ENCODE data around the gene ZFR.
A peak's percentile ranks its signal among the peaks of the same experiment; 100 is the strongest.

ZFR gene

GRCh38 chr5:32365623-32366022, 78.9 kb downstream of the ZFR start:
- no peak for ATAC-seq
- Mint-ChIP-seq H3K27ac (no peak overlapping the region), H3K9me3 (no peaks in the 10 kb centered on the region), H3K4me1 (no peaks in the 10 kb centered on the region), H3K4me3 (no peak overlapping the region), H3K36me3 (peaks cover 98% of the 10 kb centered on the region)
- DNase-seq (ENCODE audit: low spot score in 2 of 2) = no peak

GRCh38 chr5:32363030-32363429, 81.5 kb downstream of the ZFR start:
- Mint-ChIP-seq H3K9me3 (no peaks in the 10 kb centered on the region), H3K27ac (no peak overlapping the region), H3K36me3 (peaks cover 98% of the 10 kb centered on the region), H3K4me3 (no peak overlapping the region), H3K4me1 (no peaks in the 10 kb centered on the region)
- DNase-seq (ENCODE audit: low spot score in 2 of 2) (no peak), ATAC-seq (no peak)

GRCh38 chr5:32362527-32362926, 82.0 kb downstream of the ZFR start:
- no peak for DNase-seq (ENCODE audit: low spot score in 2 of 2)
- ATAC-seq = no peak
- Mint-ChIP-seq H3K9me3 (no peaks in the 10 kb centered on the region), H3K4me3 (no peak overlapping the region), H3K4me1 (no peaks in the 10 kb centered on the region), H3K27ac (no peak overlapping the region), H3K36me3 (peaks cover 98% of the 10 kb centered on the region)

GRCh38 chr5:32360906-32361305, 83.6 kb downstream of the ZFR start:
- H3K27ac Mint-ChIP-seq = no peak overlapping the region
- no peak overlapping the region for H3K4me3 Mint-ChIP-seq
- no peak for DNase-seq (ENCODE audit: low spot score in 2 of 2)
- no peaks in the 10 kb centered on the region for H3K9me3 Mint-ChIP-seq
- ATAC-seq = no peak
- peaks cover 98% of the 10 kb centered on the region for H3K36me3 Mint-ChIP-seq
- H3K4me1 Mint-ChIP-seq = no peaks in the 10 kb centered on the region

GRCh38 chr5:32358611-32359010, 85.9 kb downstream of the ZFR start:
- no peak overlapping the region for H3K4me3 Mint-ChIP-seq
- peaks cover 100% of the 10 kb centered on the region for H3K36me3 Mint-ChIP-seq
- ATAC-seq (no peak), DNase-seq (ENCODE audit: low spot score in 2 of 2) (no peak)
- no peak overlapping the region for H3K27ac Mint-ChIP-seq
- no peaks in the 10 kb centered on the region for H3K4me1 Mint-ChIP-seq
- no peaks in the 10 kb centered on the region for H3K9me3 Mint-ChIP-seq

GRCh38 chr5:32357658-32358057, 86.9 kb downstream of the ZFR start:
- Mint-ChIP-seq H3K27ac (peak overlapping the region; percentile 52), H3K36me3 (peaks cover 95% of the 10 kb centered on the region), H3K4me3 (no peak overlapping the region), H3K4me1 (no peaks in the 10 kb centered on the region), H3K9me3 (no peaks in the 10 kb centered on the region)
- no peak for ATAC-seq
- no peak for DNase-seq (ENCODE audit: low spot score in 2 of 2)

- ATAC-seq (no peak), DNase-seq (ENCODE audit: low spot score in 2 of 2) (no peak)
- Mint-ChIP-seq H3K4me3 (no peak overlapping the region), H3K9me3 (no peaks in the 10 kb centered on the region), H3K4me1 (peaks cover 7% of the 10 kb centered on the region), H3K36me3 (peaks cover 75% of the 10 kb centered on the region), H3K27ac (no peak overlapping the region)
Measured at GRCh38 chr5:32355686-32356085, 88.9 kb downstream of the ZFR start.

- DNase-seq (ENCODE audit: low spot score in 2 of 2) (no peak), ATAC-seq (no peak)
- H3K27ac Mint-ChIP-seq = no peak overlapping the region
- H3K4me3 Mint-ChIP-seq = no peak overlapping the region
- H3K9me3 Mint-ChIP-seq = no peaks in the 10 kb centered on the region
- H3K36me3 Mint-ChIP-seq = peaks cover 53% of the 10 kb centered on the region
- peaks cover 7% of the 10 kb centered on the region for H3K4me1 Mint-ChIP-seq
Measured at GRCh38 chr5:32353420-32353819, 91.1 kb downstream of the ZFR start.

- H3K27ac Mint-ChIP-seq = no peak overlapping the region
- H3K4me1 Mint-ChIP-seq = peaks cover 7% of the 10 kb centered on the region
- ATAC-seq (no peak), DNase-seq (ENCODE audit: low spot score in 2 of 2) (no peak)
- peaks cover 45% of the 10 kb centered on the region for H3K36me3 Mint-ChIP-seq
- H3K9me3 Mint-ChIP-seq = no peaks in the 10 kb centered on the region
- no peak overlapping the region for H3K4me3 Mint-ChIP-seq
Measured at GRCh38 chr5:32352685-32353084, 91.9 kb downstream of the ZFR start.

- DNase-seq (ENCODE audit: low spot score in 2 of 2) (no peak), ATAC-seq (no peak)
- Mint-ChIP-seq H3K4me1 (peaks cover 4% of the 10 kb centered on the region), H3K9me3 (no peaks in the 10 kb centered on the region), H3K4me3 (no peak overlapping the region), H3K27ac (no peak overlapping the region), H3K36me3 (no peaks in the 10 kb centered on the region)
Measured at GRCh38 chr5:32346869-32347268, 97.7 kb downstream of the ZFR start.

GRCh38 chr5:32343058-32343672, 101.4 kb downstream of the ZFR start:
- H3K9me3 Mint-ChIP-seq = peaks cover 6% of the 10 kb centered on the region

GRCh38 chr5:32342656-32343055, 101.9 kb downstream of the ZFR start:
- no peak for ATAC-seq
- no peaks in the 10 kb centered on the region for H3K36me3 Mint-ChIP-seq
- H3K9me3 Mint-ChIP-seq = peaks cover 6% of the 10 kb centered on the region
- no peak overlapping the region for H3K27ac Mint-ChIP-seq
- H3K4me1 Mint-ChIP-seq = no peaks in the 10 kb centered on the region
- no peak overlapping the region for H3K4me3 Mint-ChIP-seq
- DNase-seq (ENCODE audit: low spot score in 2 of 2) = no peak

More at GRCh38 chr5:32343058-32343672, 101.4 kb downstream of the ZFR start:
- ATAC-seq = no peak
- no peak for DNase-seq (ENCODE audit: low spot score in 2 of 2)
- Mint-ChIP-seq H3K4me1 (no peaks in the 10 kb centered on the region), H3K36me3 (no peaks in the 10 kb centered on the region), H3K4me3 (no peak overlapping the region), H3K27ac (no peak overlapping the region)

GRCh38 chr5:32339878-32340277, 104.7 kb downstream of the ZFR start:
- Mint-ChIP-seq H3K9me3 (peaks cover 6% of the 10 kb centered on the region), H3K4me1 (no peaks in the 10 kb centered on the region), H3K4me3 (no peak overlapping the region), H3K36me3 (no peaks in the 10 kb centered on the region), H3K27ac (no peak overlapping the region)
- no peak for DNase-seq (ENCODE audit: low spot score in 2 of 2)
- ATAC-seq = no peak

GRCh38 chr5:32339198-32339597, 105.3 kb downstream of the ZFR start:
- DNase-seq (ENCODE audit: low spot score in 2 of 2) (no peak), ATAC-seq (no peak)
- H3K4me1 Mint-ChIP-seq = no peaks in the 10 kb centered on the region
- no peaks in the 10 kb centered on the region for H3K36me3 Mint-ChIP-seq
- no peak overlapping the region for H3K27ac Mint-ChIP-seq
- no peak overlapping the region for H3K4me3 Mint-ChIP-seq
- H3K9me3 Mint-ChIP-seq = peaks cover 6% of the 10 kb centered on the region

- ATAC-seq = no peak
- Mint-ChIP-seq H3K4me3 (no peak overlapping the region), H3K27ac (no peak overlapping the region), H3K36me3 (no peaks in the 10 kb centered on the region), H3K4me1 (peaks cover 6% of the 10 kb centered on the region), H3K9me3 (no peaks in the 10 kb centered on the region)
- DNase-seq (ENCODE audit: low spot score in 2 of 2) = no peak
Measured at GRCh38 chr5:32332966-32333365, 111.6 kb downstream of the ZFR start.

GRCh38 chr5:32332361-32332760, 112.2 kb downstream of the ZFR start:
- no peak overlapping the region for H3K4me3 Mint-ChIP-seq
- H3K27ac Mint-ChIP-seq = no peak overlapping the region
- H3K9me3 Mint-ChIP-seq = no peaks in the 10 kb centered on the region
- H3K4me1 Mint-ChIP-seq = peaks cover 6% of the 10 kb centered on the region
- H3K36me3 Mint-ChIP-seq = no peaks in the 10 kb centered on the region
- no peak for ATAC-seq
- DNase-seq (ENCODE audit: low spot score in 2 of 2) = no peak

GRCh38 chr5:32331935-32332274, 112.6 kb downstream of the ZFR start:
- no peak overlapping the region for H3K4me3 Mint-ChIP-seq
- H3K4me1 Mint-ChIP-seq = peaks cover 6% of the 10 kb centered on the region
- no peak overlapping the region for H3K27ac Mint-ChIP-seq
- H3K36me3 Mint-ChIP-seq = no peaks in the 10 kb centered on the region
- no peaks in the 10 kb centered on the region for H3K9me3 Mint-ChIP-seq
- peak in 1 of 2 donors; percentile 34 for DNase-seq (ENCODE audit: low spot score in 2 of 2)
- ATAC-seq = no peak

Measured in stimulated activated effector memory CD8-positive, alpha-beta T cell treated with anti-CD3 and anti-CD28 coated beads, Interleukin-12 subunit alpha, Interleukin-12 subunit beta, amount 100 ng/mL, for 72 hours (primary cell).